HG02852 (cell line): Measurements from ENCODE around the gene SLC37A4.
"Not testable (repeated sequence)": the region's sequence is repeated elsewhere in the genome, so short reads cannot be mapped to it uniquely, and the experiment has no call there.

Source experiments
- ATAC-seq: cut with Tn5 transposase; IDR thresholded peaks from one replicate; pipeline ENCODE4 v1.9.1; 2021; ENCODE audit warnings: mild to moderate bottlenecking, moderate library complexity; ENCODE audit not compliant: unreplicated experiment

Gene SLC37A4

DNA sequence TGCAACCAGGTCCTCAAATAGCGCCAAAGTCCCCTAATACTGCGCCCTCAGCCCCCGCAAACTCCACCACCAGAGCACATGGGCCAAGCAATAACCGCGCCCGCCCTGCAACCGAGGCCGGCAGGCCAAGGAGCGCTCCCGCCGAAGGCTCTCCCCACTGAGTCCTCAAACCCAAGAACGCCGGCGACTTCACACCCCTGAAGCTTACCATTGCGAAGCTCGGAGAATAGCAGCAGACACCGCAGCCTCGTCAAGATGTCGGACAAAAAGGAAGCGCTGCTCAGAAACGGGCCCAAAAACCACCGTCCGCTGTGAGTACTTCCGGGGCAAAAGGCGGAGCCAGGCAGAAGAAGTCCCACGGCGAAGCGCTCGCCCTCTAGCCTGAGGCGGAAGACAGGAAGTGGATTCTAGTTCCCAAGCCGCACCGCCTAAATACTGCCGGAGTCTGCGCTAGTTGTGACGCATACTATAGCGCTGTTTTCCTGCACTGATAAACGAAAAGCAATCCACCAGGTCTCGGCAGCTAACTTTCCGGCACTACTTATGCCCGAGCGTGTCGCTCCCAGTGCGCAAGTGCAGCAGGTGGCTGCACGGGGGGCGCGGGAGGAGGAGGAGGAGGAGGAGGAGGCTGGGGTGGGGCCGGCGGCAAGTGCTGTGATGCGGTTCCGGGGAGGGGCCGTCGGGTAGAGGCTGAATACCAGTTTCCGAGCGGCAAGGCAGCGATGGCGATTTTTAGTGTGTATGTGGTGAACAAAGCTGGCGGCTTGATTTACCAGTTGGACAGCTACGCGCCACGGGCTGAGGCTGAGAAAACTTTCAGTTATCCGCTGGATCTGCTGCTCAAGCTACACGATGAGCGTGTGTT lies 12.4 kb downstream of the SLC37A4 start, which contains the start of the genes RPS25 and TRAPPC4:
Gene RPS25, minus strand, starts transcription at position 270 of the 865 bp plus-strand sequence. Its CDS starts 59 bp downstream, at position 211.
Gene TRAPPC4, plus strand, starts transcription at position 693 of the 865 bp plus-strand sequence. Its CDS starts 30 bp downstream, at position 723.
- peak; percentile 83 for ATAC-seq

DNA sequence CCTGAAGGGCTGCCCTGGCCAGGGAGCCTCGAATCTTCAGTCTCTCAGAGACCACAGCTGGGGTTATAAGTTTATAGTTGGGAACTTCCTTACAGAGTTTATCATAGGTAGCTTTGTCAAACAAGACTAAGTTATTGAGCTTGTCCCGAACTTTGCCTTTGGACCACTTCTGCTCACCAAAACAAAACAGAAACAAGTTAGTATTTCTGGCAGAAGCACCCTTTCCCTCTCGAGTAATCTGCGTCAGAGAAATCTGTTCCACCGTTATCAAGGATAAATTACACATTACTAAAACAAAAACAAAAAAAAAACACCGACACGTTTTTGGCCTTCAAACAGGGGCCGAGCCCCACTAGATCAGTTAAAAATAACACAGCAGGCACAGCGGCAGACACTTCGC lies 13.3 kb downstream of the SLC37A4 start:
- not testable (repeated sequence) for ATAC-seq

GRCh38 chr11:119016216-119017009 lies 14.3 kb downstream of the SLC37A4 start:
- ATAC-seq = no peak

DNA sequence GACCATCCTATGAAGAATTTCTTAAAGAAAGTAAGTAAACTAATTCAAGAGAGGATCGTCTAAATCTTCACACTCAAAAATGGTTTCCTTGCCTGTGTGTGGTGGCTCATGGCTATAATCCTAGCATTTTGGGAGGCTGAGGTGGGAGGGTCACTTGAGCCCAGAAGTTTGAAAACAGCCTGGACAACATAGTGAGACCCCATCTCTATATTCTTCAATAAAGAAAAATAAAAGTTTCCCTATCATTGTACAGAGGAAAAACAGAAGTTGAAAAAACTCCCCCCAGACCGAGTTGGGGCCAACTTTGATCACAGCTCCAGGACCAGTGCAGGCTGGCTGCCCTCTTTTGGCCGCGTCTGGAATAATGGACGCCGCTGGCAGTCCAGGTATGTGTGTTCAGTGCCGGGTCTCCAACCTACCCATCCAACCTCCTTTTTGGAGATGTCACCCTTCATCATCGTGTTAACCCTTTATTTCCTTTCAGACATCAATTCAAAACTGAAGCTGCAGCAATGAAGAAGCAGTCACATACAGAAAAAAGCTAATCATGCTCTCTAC lies 15.5 kb downstream of the SLC37A4 start:
- ATAC-seq = no peak

DNA sequence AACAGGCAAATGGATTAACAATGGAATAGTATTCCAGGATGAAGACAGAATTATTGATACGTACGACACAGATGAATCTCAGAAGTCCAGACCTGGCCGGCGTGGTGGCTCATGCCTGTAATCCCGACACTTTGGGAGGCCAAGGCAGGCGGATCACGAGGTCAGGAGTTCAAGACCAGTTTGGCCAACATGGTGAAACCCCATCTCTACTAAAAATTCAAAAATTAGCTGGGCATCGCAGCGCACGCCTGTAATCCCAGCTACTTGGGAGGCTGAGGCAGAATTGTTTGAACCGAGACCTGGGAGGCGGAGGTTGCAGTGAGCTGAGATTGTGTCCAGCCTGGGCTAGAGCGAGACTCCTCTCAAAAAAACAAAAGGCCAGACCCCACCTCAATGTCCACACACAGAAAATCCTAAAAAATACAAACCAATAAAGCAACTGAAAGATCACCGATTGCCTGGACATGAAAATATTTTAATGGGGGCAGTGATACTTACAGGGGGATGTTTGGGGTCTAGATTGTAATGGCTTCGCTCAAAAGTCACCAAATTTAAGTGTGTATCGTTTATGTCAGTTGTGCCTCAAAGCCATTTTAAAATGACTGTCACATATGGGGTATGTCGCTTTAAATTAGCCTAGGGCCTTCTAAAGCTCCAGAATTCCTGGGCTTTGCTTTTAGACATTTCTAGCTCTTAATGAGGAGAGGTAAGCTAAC lies 16.3 kb downstream of the SLC37A4 start:
- no peak for ATAC-seq

- no peak for ATAC-seq
Observed at GRCh38 chr11:119012629-119013170, 18.0 kb downstream of the SLC37A4 start.

DNA sequence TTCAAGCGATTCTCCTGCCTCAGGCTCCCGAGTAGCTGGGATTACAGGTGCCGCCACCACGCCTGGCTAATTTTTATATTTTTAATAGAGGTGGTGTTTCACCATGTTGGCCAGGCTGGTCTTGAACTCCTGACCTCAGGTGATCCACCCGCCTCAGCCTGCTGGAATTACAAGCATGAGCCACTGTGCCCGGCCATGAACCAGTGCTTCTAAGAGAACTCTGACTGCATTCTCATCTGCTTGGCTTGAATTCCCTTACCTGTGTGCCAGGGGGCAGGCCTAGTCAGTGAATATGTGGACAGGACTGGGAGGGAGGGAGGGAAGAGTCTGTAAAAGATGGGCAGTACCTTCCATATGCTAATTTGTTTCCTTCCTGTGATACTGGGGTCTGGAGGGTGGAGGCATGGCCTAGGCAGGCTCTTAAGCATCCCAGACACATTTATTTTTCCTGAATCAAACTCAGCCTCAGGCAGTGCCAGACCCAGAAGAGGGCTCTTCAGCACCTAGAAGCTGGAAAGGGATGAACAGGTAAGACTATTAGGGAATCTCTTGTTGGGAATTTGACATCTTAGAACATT lies 19.1 kb downstream of the SLC37A4 start:
- no peak for ATAC-seq

- no peak for ATAC-seq
Observed at GRCh38 chr11:119006656-119007055, 24.0 kb downstream of the SLC37A4 start.

GRCh38 chr11:119000906-119001305 lies 29.8 kb downstream of the SLC37A4 start:
- no peak for ATAC-seq

- ATAC-seq = no peak
Observed at GRCh38 chr11:118998822-118999221, 31.9 kb downstream of the SLC37A4 start.

GRCh38 chr11:118998388-118998717 lies 32.3 kb downstream of the SLC37A4 start:
- ATAC-seq = peak; percentile 19

DNA sequence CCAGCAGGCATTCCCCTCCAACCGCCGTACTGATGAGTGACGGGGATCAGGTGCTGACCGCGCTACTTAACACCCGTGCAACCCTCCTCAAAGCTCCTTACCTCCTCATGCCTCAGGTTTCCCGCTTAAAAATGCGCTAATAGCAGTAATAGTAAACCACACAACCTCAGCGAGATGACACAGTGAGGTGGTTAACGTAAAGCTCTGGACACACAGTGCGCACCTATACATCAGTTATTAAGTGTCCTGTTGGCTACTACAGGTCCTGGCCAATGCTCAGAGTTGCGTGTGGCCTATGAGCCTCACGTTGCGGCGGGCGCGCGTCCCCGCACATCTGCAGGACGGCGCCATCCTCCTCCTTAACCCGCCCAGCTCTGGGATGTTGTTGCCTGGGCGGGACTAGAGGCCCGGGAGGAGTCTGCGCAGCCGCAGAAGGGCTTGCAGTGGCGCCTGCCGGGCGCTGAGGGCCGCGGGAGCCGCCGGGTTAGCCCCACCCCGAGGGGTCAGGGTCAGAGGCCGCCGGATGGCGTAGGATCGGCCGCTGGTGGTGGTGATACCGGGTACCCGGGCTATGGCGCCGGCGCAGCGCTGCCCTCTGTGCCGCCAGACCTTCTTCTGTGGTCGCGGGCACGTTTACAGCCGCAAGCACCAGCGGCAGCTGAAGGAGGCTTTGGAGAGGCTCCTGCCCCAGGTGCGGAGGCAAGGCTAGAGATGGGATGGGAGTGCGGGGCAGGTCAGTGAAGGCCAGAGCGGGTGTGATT lies 32.9 kb downstream of the SLC37A4 start, which contains the start of gene CENATAC:
Gene CENATAC, plus strand, starts transcription at position 512 of the 761 bp plus-strand sequence. Its CDS starts 60 bp downstream, at position 572.
- ATAC-seq = peak; percentile 80

GRCh38 chr11:118996926-118997626 lies 33.6 kb downstream of the SLC37A4 start:
- ATAC-seq = peak; percentile 25

DNA sequence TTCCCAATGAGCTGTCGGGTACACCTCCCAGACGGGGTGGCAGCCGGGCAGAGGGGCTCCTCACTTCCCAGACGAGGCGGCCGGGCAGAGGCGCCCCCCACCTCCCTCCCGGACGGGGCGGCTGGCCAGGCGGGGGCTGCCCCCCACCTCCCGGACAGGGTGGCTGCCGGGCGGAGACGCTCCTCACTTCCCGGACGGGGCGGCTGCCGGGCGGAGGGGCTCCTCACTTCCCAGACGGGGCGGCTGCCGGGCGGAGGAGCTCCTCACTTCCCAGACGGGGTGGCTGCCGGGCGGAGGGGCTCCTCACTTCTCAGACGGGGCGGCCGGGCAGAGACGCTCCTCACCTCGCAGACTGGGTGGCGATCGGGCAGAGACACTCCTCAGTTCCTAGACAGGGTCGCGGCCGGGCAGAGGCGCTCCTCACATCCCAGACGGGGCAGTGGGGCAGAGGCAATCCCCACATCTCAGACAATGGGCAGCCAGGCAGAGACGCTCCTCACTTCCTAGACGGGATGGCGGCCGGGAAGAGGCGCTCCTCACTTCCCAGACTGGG lies 39.1 kb downstream of the SLC37A4 start:
- not testable (repeated sequence) for ATAC-seq

GRCh38 chr11:118988280-118988679 lies 42.4 kb downstream of the SLC37A4 start:
- ATAC-seq = no peak

DNA sequence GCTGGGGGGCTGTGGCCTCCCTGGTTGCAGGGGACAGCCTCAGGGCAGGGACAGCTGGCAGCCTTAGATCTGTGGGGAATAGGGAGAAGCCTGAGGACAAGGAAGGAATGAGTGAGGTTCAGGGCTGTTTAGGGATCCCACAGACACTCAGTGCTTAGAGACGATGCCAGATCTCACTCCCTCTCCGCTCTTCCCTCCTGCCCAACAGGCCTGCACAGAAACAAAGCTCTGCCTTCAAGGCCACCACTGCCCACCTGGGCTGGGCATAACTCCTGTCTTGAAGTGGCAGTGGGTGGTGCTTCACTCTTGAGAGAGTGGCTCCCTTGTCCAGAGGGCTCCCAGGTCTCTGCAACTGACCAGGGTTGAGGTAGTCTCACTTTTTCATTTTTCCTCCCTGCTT lies 45.9 kb downstream of the SLC37A4 start:
- ATAC-seq = no peak

- ATAC-seq = not testable (repeated sequence)
Observed at GRCh38 chr11:118984337-118984736, 46.3 kb downstream of the SLC37A4 start.

GRCh38 chr11:118980191-118980881 lies 50.3 kb downstream of the SLC37A4 start:
- ATAC-seq = no peak
